ENCODE results near the gene NPAS3.

DNA sequence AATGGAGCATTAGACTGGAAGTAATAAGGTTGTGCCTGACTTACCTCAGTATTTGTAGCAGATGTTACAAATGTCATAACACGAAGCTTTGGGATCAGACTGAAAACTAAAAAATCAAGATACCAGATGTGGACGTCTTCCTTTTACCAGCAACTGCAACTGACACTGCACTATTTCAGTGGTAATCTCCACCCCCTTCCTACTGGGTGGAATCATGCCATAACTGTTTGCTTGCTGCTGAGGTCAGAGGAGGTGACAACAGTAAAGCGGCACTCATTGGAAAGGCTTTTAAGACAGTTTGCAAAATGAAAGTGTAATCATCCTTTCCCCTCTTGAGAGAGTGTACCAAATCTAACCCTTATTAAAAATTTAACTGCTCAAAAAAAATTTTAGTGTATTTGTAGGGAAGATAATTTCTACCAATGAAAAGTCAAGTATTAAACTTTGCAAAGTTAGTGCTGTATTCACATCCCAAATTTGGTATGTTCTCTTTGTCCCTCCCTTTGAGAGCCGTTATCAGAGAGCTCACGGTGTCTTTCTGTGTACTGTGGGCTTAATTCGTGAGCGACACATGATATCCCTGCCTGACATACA lies 420.7 kb downstream of the NPAS3 start:
- TF ChIP-seq POLR2A (IDR thresholded peaks at IDR 0.05): no peak
- TF ChIP-seq, protein P1, sequence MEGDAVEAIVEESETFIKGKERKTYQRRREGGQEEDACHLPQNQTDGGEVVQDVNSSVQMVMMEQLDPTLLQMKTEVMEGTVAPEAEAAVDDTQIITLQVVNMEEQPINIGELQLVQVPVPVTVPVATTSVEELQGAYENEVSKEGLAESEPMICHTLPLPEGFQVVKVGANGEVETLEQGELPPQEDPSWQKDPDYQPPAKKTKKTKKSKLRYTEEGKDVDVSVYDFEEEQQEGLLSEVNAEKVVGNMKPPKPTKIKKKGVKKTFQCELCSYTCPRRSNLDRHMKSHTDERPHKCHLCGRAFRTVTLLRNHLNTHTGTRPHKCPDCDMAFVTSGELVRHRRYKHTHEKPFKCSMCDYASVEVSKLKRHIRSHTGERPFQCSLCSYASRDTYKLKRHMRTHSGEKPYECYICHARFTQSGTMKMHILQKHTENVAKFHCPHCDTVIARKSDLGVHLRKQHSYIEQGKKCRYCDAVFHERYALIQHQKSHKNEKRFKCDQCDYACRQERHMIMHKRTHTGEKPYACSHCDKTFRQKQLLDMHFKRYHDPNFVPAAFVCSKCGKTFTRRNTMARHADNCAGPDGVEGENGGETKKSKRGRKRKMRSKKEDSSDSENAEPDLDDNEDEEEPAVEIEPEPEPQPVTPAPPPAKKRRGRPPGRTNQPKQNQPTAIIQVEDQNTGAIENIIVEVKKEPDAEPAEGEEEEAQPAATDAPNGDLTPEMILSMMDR (IDR thresholded peaks at IDR 0.05): no peak

All from breast epithelium (tissue), 3 donors.